ENCODE measurements around the gene NUMA1. TPM values are rescaled to one million over a fixed set of nuclear protein-coding genes. Genes with fewer than 3 reads are reported as not detected.

NUMA1 gene
- total RNA-seq, 2 experiments from 2014 or later = 148 to 159 TPM

GRCh38 chr11:72007587-72007986, 72.8 kb downstream of the NUMA1 start:
- DNase-seq (ENCODE audit: low spot score) = no peak
- H3K27ac ChIP-seq (ENCODE audit: low read depth, low read length, poor library complexity, severe bottlenecking) = no peak overlapping the region
- no peak overlapping the region for H3K4me2 ChIP-seq (ENCODE audit: low read length)
- no peaks in the 10 kb centered on the region for H4K20me1 ChIP-seq (ENCODE audit: insufficient read depth, low read length)
- peaks cover 88% of the 10 kb centered on the region for H3K36me3 ChIP-seq (ENCODE audit: insufficient read depth, low read length)
- TF ChIP-seq EZH2phosphoT487 (IDR thresholded peaks at IDR 0.05; ENCODE audit: borderline replicate concordance, low read depth, low read length) (no peak), CTCF (conservative IDR thresholded peaks at IDR 0.05; ENCODE audit: low read length) (no peak)
- H3K4me1 ChIP-seq (ENCODE audit: insufficient read depth, low read length, poor library complexity, severe bottlenecking) = no peaks in the 10 kb centered on the region
- no peaks in the 10 kb centered on the region for H3K9me2 ChIP-seq (ENCODE audit: insufficient read depth, low read length)
- intact Hi-C loops (cut with micrococcal nuclease; ENCODE audit: unreplicated experiment) = no loop called here
- H2AFZ ChIP-seq (ENCODE audit: low read length) = no peak overlapping the region
- H3K9me3 ChIP-seq (ENCODE audit: low read length) = no peaks in the 10 kb centered on the region
- ChIA-PET POLR2A (no interaction called here), CTCF (ENCODE audit: unreplicated experiment) (interaction anchor here (0.6 kb wide), 1 partner anchor 189 kb away, joined by 3 read pairs; no protein-coding TSS in a partner anchor)
- no peak overlapping the region for H3K4me3 ChIP-seq (ENCODE audit: low read depth, low read length, poor library complexity, severe bottlenecking)
- BruUV-seq (replicated peaks) = no TSS peak
- H3K79me2 ChIP-seq (ENCODE audit: insufficient read depth, low read depth, low read length) = no peaks in the 10 kb centered on the region

- intact Hi-C loops (cut with micrococcal nuclease; ENCODE audit: unreplicated experiment) = no loop called here
- Histone ChIP-seq H3K9me2 (ENCODE audit: insufficient read depth, low read length) (no peaks in the 10 kb centered on the region), H3K9me3 (ENCODE audit: low read length) (no peaks in the 10 kb centered on the region), H4K20me1 (ENCODE audit: insufficient read depth, low read length) (no peaks in the 10 kb centered on the region), H3K4me3 (ENCODE audit: low read depth, low read length, poor library complexity, severe bottlenecking) (no peak overlapping the region), H3K79me2 (ENCODE audit: insufficient read depth, low read depth, low read length) (no peaks in the 10 kb centered on the region), H3K4me2 (ENCODE audit: low read length) (no peak overlapping the region), H3K4me1 (ENCODE audit: insufficient read depth, low read length, poor library complexity, severe bottlenecking) (no peaks in the 10 kb centered on the region), H3K27ac (ENCODE audit: low read depth, low read length, poor library complexity, severe bottlenecking) (no peak overlapping the region), H2AFZ (ENCODE audit: low read length) (no peak overlapping the region), H3K36me3 (ENCODE audit: insufficient read depth, low read length) (peaks cover 88% of the 10 kb centered on the region)
- no TSS peak for BruUV-seq (replicated peaks)
- ChIA-PET POLR2A (no interaction called here), CTCF (ENCODE audit: unreplicated experiment) (no interaction called here)
- no peak for DNase-seq (ENCODE audit: low spot score)
- TF ChIP-seq CTCF (conservative IDR thresholded peaks at IDR 0.05; ENCODE audit: low read length) (no peak), EZH2phosphoT487 (IDR thresholded peaks at IDR 0.05; ENCODE audit: borderline replicate concordance, low read depth, low read length) (no peak)
Observed at GRCh38 chr11:72007089-72007476, 73.3 kb downstream of the NUMA1 start.

- no peak overlapping the region for H3K4me2 ChIP-seq (ENCODE audit: low read length)
- H4K20me1 ChIP-seq (ENCODE audit: insufficient read depth, low read length) = no peaks in the 10 kb centered on the region
- CTCF ChIA-PET (ENCODE audit: unreplicated experiment) = no interaction called here
- TF ChIP-seq EZH2phosphoT487 (IDR thresholded peaks at IDR 0.05; ENCODE audit: borderline replicate concordance, low read depth, low read length) = no peak
- no peak for TF ChIP-seq CTCF (conservative IDR thresholded peaks at IDR 0.05; ENCODE audit: low read length)
- H2AFZ ChIP-seq (ENCODE audit: low read length) = no peak overlapping the region
- no peak overlapping the region for H3K27ac ChIP-seq (ENCODE audit: low read depth, low read length, poor library complexity, severe bottlenecking)
- intact Hi-C loops (cut with micrococcal nuclease; ENCODE audit: unreplicated experiment) = no loop called here
- H3K36me3 ChIP-seq (ENCODE audit: insufficient read depth, low read length) = peaks cover 88% of the 10 kb centered on the region
- no peaks in the 10 kb centered on the region for H3K79me2 ChIP-seq (ENCODE audit: insufficient read depth, low read depth, low read length)
- H3K9me3 ChIP-seq (ENCODE audit: low read length) = no peaks in the 10 kb centered on the region
- no peak overlapping the region for H3K4me3 ChIP-seq (ENCODE audit: low read depth, low read length, poor library complexity, severe bottlenecking)
- no peak for DNase-seq (ENCODE audit: low spot score)
- POLR2A ChIA-PET = no interaction called here
- H3K9me2 ChIP-seq (ENCODE audit: insufficient read depth, low read length) = no peaks in the 10 kb centered on the region
- BruUV-seq (replicated peaks) = no TSS peak
- H3K4me1 ChIP-seq (ENCODE audit: insufficient read depth, low read length, poor library complexity, severe bottlenecking) = no peaks in the 10 kb centered on the region
Observed at GRCh38 chr11:72006309-72007088, 73.8 kb downstream of the NUMA1 start.

All from OCI-LY7 (cell line).